ENCODE results near the gene FANCF. TPM values are rescaled to one million over a fixed set of nuclear protein-coding genes. Genes with fewer than 3 reads are reported as not detected.

The FANCF gene
- total RNA-seq, 1 donor from 2014 or later, result 21.9 TPM

- H3K36me3 ChIP-seq, result no peaks in the 10 kb centered on the region
- no peaks in the 10 kb centered on the region for H3K4me1 ChIP-seq
- H3K27ac ChIP-seq, result no peak overlapping the region
- no peak for DNase-seq (ENCODE audit: low spot score)
- H2AFZ ChIP-seq (replicated peaks), result no peak overlapping the region
- Mint-ChIP-seq H3K4me3 (no peak overlapping the region), H3K4me1 (no peaks in the 10 kb centered on the region), H3K27me3 (ENCODE audit: insufficient read depth, low read depth) (no peaks in the 10 kb centered on the region), H3K36me3 (no peaks in the 10 kb centered on the region), H3K9me3 (no peaks in the 10 kb centered on the region), H3K27ac (no peak overlapping the region)
- no peak for TF ChIP-seq CTCF (IDR thresholded peaks at IDR 0.05)
- no peak for TF ChIP-seq EZH2 (IDR thresholded peaks at IDR 0.05)
- no peak for TF ChIP-seq EZH2phosphoT487 (IDR thresholded peaks at IDR 0.05)
- no peaks in the 10 kb centered on the region for H3F3A ChIP-seq (ENCODE audit: low read depth)
- H3K4me3 ChIP-seq, result no peak overlapping the region
- H4K20me1 ChIP-seq (ENCODE audit: low read depth), result no peaks in the 10 kb centered on the region
- no peaks in the 10 kb centered on the region for H3K27me3 ChIP-seq
- no peak overlapping the region for H3K4me2 ChIP-seq
- H3K9me3 ChIP-seq (ENCODE audit: low read depth), result no peaks in the 10 kb centered on the region
- no peak overlapping the region for H3K9ac ChIP-seq
- no peaks in the 10 kb centered on the region for H3K79me2 ChIP-seq (ENCODE audit: low read depth)
Measured at GRCh38 chr11:22602504-22602903, 23.1 kb downstream of the FANCF start.

DNA sequence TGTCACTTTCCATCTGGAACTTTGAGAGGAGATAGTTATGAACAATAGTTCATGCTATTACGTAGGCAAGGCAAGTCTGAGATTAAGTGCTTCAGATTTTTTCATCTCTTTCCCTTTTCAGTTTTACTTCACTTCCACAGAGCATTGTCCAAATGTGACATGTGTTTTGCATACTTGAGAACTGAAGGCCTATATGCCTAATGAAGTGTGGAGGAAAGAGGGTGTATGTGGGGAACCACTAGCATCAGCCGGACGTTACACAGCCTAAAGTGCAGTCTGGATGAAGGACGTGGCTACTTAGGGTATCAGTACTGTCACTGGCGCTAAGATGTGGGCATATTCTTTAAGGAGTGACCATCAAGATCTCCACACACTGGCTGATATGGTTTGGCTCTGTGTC lies 26.2 kb downstream of the FANCF start:
- Histone ChIP-seq H3K4me3 (no peak overlapping the region), H3K27ac (no peak overlapping the region), H3K4me1 (no peaks in the 10 kb centered on the region), H3K27me3 (no peaks in the 10 kb centered on the region), H3K9me3 (ENCODE audit: low read depth) (no peaks in the 10 kb centered on the region), H3K36me3 (no peaks in the 10 kb centered on the region), H3K4me2 (no peak overlapping the region), H4K20me1 (ENCODE audit: low read depth) (no peaks in the 10 kb centered on the region), H3F3A (ENCODE audit: low read depth) (no peaks in the 10 kb centered on the region), H3K9ac (no peak overlapping the region), H3K79me2 (ENCODE audit: low read depth) (no peaks in the 10 kb centered on the region), H2AFZ (replicated peaks) (no peak overlapping the region)
- Mint-ChIP-seq H3K27me3 (ENCODE audit: insufficient read depth, low read depth) (no peaks in the 10 kb centered on the region), H3K36me3 (no peaks in the 10 kb centered on the region), H3K27ac (no peak overlapping the region), H3K9me3 (peaks cover 11% of the 10 kb centered on the region), H3K4me1 (no peaks in the 10 kb centered on the region), H3K4me3 (no peak overlapping the region)
- no peak for DNase-seq (ENCODE audit: low spot score)
- TF ChIP-seq CTCF (IDR thresholded peaks at IDR 0.05) (no peak), EZH2phosphoT487 (IDR thresholded peaks at IDR 0.05) (no peak), EZH2 (IDR thresholded peaks at IDR 0.05) (no peak)

- H3K4me2 ChIP-seq, result no peak overlapping the region
- H4K20me1 ChIP-seq (ENCODE audit: low read depth), result no peaks in the 10 kb centered on the region
- no peak overlapping the region for H3K4me3 Mint-ChIP-seq
- no peaks in the 10 kb centered on the region for H3K4me1 ChIP-seq
- H3K36me3 ChIP-seq, result no peaks in the 10 kb centered on the region
- H3K4me3 ChIP-seq, result no peak overlapping the region
- no peaks in the 10 kb centered on the region for H3F3A ChIP-seq (ENCODE audit: low read depth)
- TF ChIP-seq CTCF (IDR thresholded peaks at IDR 0.05) (no peak), EZH2phosphoT487 (IDR thresholded peaks at IDR 0.05) (no peak), EZH2 (IDR thresholded peaks at IDR 0.05) (no peak)
- H3K9me3 Mint-ChIP-seq, result peaks cover 11% of the 10 kb centered on the region
- no peaks in the 10 kb centered on the region for H3K79me2 ChIP-seq (ENCODE audit: low read depth)
- no peak for DNase-seq (ENCODE audit: low spot score)
- H3K36me3 Mint-ChIP-seq, result no peaks in the 10 kb centered on the region
- no peak overlapping the region for H2AFZ ChIP-seq (replicated peaks)
- no peaks in the 10 kb centered on the region for H3K27me3 Mint-ChIP-seq (ENCODE audit: insufficient read depth, low read depth)
- H3K27me3 ChIP-seq, result no peaks in the 10 kb centered on the region
- no peaks in the 10 kb centered on the region for H3K4me1 Mint-ChIP-seq
- no peak overlapping the region for H3K27ac ChIP-seq
- H3K9me3 ChIP-seq (ENCODE audit: low read depth), result no peaks in the 10 kb centered on the region
- H3K27ac Mint-ChIP-seq, result no peak overlapping the region
- H3K9ac ChIP-seq, result no peak overlapping the region
Measured at GRCh38 chr11:22597062-22597461, 28.6 kb downstream of the FANCF start.

Data from neural progenitor cell (in vitro differentiated cells).